Myocyte (in vitro differentiated cells): Measurements from ENCODE around the gene STAMBPL1. TPM values are rescaled to one million over a fixed set of nuclear protein-coding genes. Genes with fewer than 3 reads are reported as not detected.
A peak's percentile ranks its signal among the peaks of the same experiment; 100 is the strongest.

Source experiments
- DNase-seq: peaks from one replicate; pipeline ENCODE4 v3.0.0-alpha.2; 2012; ENCODE audit warnings: low read depth
- total RNA-seq: library from RNA; depleted of rRNA; stranded (reverse); fragments of >200 nt; gene quantifications from 2 replicates; pipeline ENCODE4 v1.2.3, GENCODE V29; 2014

STAMBPL1 gene
- total RNA-seq, 1 donor from 2014 or later = 10.0 TPM

- no peak for DNase-seq
These were observed 10.8 kb downstream of the STAMBPL1 start for GRCh38 chr10:88890681-88891381.

GRCh38 chr10:88892222-88892967 is 12.3 kb downstream of the STAMBPL1 start:
- peak; percentile 41 for DNase-seq

- DNase-seq = no peak
These were observed 13.6 kb downstream of the STAMBPL1 start for GRCh38 chr10:88893611-88894010.

- no peak for DNase-seq
These were observed 15.2 kb downstream of the STAMBPL1 start for GRCh38 chr10:88895250-88895649.

- no peak for DNase-seq
These were observed 16.4 kb downstream of the STAMBPL1 start for GRCh38 chr10:88896372-88896993.

DNA sequence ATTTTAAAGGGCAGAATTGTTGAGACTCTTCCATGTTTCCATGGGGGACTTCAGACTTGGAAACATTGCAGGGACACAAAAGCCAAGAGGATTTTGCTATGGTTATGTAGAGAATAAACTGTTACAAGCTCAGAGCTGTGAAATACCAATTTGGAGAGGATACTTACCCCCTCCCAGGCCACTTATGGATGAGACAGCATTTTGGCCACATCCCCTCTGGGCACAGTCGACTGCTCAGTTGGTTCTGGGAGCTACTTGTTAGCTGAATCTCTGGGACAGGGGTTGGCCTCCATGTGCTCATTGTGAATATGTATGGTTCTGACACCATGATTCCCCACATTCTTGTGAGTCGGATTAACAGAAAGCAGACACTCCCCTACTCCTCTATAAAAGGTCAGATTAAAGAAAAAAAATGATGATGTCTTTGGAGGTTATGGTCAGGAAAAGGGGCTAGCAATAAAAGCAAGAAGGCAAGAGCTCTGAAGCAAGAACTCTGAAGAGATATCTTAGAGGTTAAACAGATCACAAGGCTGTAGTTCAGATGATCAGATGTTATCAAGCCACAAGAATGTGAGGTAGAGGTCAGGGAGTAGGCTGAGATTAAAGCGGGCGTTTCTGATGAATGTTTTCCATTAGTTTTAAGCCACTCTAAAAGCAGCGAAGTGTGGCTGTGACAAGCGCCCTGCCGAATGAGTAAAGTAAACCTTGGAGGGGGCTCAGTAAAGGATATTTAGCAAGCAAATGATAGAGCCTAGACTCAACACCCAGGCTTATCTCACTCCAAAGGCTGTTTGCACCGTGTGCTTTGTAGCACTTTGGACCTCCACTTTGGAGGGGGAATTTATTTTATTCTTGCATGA is 17.2 kb downstream of the STAMBPL1 start:
- DNase-seq = no peak

DNA sequence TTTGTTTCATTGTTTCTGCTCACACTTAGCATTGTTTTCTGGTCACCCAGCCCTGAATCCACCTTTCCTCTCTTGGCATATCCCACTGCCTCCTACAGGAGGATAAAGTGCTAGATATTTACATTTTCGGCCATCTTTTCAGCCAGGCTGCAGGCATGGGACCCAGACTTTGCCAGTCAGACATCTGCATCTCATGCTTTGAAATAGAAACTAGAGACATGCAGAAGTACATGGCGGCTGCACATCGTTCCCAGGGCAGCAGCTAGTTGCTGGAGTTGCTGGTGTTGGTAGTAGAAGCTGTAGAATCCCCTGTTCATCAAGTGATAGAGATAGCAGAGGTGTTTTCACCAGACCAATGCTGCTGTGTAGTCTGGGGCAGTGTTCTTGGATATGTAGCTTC is 18.7 kb downstream of the STAMBPL1 start:
- DNase-seq = no peak

GRCh38 chr10:88899886-88900285 is 19.8 kb downstream of the STAMBPL1 start:
- DNase-seq = no peak

DNA sequence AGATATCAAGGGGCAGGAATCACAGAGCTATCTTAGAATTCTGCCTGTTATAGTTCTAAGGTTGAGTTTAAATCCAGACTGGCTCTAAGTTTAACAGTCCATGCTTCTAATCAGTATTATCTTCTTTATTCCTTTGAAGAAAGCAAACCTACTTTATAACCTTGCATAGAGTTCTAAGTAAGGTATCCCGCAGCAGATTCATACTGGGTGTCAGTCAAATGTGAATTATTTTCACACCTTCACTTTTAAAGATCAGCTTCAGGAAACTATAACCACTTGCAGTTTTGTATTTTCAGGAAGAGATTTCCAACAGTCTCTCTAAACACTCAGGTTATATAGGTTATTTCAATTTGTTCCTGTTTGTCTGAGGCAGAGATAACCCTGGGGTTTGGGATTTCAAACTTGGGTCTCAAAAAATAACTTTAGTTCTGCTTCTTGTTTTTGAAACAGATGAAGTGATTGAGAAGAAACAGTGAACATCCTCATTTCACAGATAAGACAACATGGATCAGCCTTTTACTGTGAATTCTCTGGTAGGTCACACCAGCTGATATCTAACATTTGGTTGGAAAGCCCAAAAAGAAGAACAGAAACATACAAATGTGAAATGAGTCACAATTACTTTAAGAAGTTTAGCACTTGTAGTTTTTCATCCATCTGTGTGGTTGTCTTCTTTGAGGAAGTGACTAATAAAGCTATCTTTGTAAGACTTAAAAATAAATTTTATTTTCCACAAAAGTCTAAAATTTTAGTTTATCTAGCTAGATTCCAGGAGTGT is 21.4 kb downstream of the STAMBPL1 start:
- DNase-seq = no peak

GRCh38 chr10:88901984-88902789 is 22.1 kb downstream of the STAMBPL1 start:
- DNase-seq = no peak

GRCh38 chr10:88903715-88904114 is 23.7 kb downstream of the STAMBPL1 start:
- no peak for DNase-seq

DNA sequence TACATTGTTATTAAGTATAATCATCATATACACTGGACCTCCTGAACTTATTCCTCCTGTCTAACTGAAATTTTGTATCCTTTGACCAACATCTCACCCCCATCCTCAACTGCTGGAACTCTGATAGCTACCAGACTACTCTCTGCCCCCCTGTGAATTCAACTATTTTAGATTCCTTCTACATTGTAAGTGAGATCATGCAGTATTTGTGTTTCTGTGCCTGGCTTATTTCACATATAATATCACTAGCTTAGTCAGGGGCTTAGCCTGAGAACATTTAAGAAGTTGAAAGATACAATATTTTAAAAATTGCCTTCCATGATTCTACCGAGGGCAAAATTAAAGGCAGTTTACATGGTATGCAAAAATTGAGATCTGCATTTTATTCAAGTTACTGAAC is 26.9 kb downstream of the STAMBPL1 start:
- DNase-seq = no peak

DNA sequence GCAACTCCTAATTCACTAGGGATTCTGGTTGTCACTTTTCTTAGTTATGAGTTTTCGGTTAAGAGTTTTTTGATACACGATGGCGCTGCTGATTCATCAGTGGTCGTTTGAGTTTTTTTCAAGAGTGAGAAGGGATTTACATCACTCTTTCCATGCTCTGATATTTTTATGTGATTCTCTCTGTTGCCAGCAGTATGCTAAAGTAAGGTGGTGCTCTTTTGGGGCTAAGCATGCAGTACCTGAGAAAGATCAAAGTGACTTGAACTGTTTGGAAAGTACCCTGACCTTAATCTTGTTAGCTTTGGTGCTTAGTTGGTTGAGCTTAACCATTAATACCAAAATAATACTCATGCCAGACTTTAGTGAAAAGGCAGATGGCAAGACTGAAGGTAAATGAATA is 28.1 kb downstream of the STAMBPL1 start:
- DNase-seq = no peak

DNA sequence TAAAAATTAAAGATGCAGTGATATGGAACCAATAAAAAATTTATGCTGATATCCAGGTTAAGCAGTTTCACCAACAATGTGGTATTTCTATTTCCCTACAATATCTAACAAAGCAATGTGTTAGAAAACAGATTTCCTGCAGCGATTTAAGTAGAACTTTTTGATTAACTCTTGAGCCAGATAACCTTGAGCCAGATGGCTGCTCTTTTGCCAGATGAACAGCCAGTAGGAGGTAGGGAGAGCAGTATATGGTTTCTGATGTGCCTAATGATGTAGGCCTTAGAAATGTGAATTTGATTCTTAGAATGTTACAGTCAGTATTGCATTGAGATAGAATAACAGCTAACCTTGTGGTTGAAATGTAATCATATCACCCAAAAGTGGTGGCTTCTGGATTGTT is 31.1 kb downstream of the STAMBPL1 start:
- no peak for DNase-seq

DNA sequence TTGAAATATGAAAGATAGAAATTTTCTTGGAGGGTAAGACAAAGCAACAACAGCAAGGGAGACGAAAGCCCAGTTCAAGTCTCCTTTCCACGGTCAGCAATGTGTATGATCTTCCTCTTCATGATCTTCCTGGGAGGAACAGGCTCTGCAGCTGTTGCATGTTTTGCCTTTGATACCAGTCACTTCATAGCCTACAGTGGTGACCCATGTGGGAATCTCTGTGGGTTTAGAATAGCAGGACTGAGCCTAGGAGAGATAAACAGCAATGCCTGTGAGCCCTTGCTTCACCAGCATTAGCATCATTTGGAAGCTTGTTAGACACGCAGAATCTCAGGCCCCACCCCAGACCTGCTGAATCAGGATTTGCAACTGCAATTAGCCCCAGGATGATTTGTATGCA is 31.8 kb downstream of the STAMBPL1 start:
- peak; percentile 54 for DNase-seq

GRCh38 chr10:88913127-88913526 is 33.1 kb downstream of the STAMBPL1 start:
- DNase-seq = no peak

DNA sequence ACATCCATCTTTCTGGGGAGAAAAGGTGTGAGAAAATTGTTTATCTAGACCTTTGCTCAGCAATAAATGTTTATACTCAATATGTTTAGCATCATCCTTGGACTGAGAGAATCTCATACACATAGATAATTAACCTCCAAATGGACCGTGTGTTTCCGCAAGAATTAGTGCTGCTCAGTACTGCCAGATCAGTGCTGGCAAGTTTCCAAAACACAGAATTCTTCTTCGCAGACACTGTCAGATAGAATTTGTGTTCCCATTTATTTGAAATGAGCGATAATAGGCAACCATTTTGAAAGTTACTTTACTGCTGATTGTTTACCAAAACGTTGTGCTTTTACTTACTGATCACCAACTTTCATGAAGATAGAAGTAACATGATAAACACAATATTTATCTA is 33.7 kb downstream of the STAMBPL1 start:
- no peak for DNase-seq

- no peak for DNase-seq
These were observed 35.7 kb downstream of the STAMBPL1 start for GRCh38 chr10:88915781-88916180.

DNA sequence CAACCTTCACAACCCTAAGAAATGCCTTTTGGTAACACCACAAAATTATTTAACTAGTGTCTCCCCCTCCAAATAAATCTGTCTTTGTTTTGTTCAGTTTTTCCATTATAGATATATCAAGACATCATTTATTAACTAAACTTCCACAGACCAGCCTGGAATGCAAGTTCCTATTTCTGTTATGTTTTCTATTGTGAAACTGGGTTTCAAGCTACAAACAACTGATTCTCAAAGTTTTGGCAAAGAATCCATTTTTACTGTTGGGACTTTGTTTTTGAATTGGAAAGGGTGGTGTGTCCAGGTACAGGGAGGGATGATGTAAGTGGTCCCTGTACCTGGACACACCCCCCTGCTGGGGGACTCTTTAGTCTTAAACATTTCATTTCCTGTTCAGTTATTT is 36.2 kb downstream of the STAMBPL1 start:
- no peak for DNase-seq

DNA sequence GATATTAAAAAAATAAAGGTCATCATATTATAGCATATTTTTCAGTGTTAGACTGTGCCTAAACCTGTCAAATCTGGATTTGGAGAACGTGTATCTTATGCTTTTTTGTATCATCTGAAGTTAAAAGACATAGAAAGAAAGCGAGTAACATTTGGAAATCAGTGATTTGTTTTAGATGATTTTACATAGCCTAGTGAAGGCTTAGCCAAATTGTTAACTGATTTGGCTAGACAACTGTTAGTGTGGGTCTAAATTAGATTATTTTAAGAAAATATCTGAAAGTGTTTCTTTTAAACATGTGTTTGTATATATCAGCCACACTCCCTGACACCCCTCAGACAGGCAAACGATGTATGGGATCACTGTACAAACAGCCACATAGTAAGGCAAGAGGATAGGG is 36.9 kb downstream of the STAMBPL1 start:
- DNase-seq = no peak
